Measurements from ENCODE around the gene HES2.

DNA sequence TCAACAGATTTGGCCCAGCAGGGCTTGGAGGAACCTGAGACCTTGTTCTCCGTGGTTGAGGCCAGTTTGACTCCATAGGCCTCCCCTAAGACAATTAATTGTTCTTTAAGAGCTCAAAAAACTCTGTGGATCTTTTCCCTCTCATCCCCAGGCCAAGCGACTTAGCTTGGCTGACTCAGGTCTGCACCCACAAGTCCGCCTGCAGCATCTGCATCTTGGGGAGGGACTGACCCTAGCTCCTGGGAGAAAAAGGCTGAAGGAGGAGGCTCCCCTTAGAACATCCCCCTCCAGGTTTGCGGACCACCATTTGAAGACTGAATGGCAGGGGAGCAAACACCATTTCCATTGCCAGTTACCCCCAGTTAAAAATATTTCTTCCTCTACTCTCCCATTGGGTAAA lies 1.5 kb upstream of the HES2 start:
- TF ChIP-seq, protein P1, sequence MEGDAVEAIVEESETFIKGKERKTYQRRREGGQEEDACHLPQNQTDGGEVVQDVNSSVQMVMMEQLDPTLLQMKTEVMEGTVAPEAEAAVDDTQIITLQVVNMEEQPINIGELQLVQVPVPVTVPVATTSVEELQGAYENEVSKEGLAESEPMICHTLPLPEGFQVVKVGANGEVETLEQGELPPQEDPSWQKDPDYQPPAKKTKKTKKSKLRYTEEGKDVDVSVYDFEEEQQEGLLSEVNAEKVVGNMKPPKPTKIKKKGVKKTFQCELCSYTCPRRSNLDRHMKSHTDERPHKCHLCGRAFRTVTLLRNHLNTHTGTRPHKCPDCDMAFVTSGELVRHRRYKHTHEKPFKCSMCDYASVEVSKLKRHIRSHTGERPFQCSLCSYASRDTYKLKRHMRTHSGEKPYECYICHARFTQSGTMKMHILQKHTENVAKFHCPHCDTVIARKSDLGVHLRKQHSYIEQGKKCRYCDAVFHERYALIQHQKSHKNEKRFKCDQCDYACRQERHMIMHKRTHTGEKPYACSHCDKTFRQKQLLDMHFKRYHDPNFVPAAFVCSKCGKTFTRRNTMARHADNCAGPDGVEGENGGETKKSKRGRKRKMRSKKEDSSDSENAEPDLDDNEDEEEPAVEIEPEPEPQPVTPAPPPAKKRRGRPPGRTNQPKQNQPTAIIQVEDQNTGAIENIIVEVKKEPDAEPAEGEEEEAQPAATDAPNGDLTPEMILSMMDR (IDR thresholded peaks at IDR 0.05) = no peak
- no peak for TF ChIP-seq POLR2A (IDR thresholded peaks at IDR 0.05)

All from prostate gland (tissue), 2 donors.